ENCODE data around the gene TYMP. TPM values are rescaled to one million over a fixed set of nuclear protein-coding genes. Genes with fewer than 3 reads are reported as not detected.

The TYMP gene
- total and polyA plus RNA-seq, 2 donors (not counting 1 experiment from before 2014, with no cell fraction given), result 43.6 to 45.1 TPM

DNA sequence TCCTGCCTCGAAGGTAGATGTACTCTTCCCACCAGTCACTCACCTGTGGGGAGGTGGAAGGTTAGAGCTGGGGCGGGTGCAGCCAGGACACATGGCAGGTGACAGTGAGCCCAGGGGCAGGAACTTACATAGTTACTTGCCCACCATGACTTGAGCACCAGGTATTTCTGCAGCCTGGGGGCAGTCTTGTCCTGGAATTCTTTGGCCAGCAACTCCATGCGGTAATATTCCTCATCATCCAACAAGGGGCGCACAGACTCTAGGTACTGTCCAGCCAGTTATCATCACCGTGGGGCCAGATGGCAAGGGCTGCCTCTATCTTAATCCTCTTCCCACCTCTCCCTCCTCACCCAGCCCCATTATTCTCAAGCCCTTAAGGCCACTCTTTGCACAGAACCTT, 46.3 kb upstream of the TYMP start:
- ATAC-seq (ENCODE audit: low read depth), result no peak
- Histone ChIP-seq H3K4me1 (ENCODE audit: control insufficient read depth in 2 of 2, insufficient read depth in 2 of 2, low read length in 2 of 2) (peaks cover 0 to 7% of the 10 kb centered on the region in 2 donors), H3K4me2 (replicated peaks; ENCODE audit: low read depth, low read length, poor library complexity, severe bottlenecking) (no peak overlapping the region), H4K20me1 (ENCODE audit: control insufficient read depth, insufficient read depth, low read length, poor library complexity, severe bottlenecking) (peaks cover 14% of the 10 kb centered on the region), H3K9me3 (ENCODE audit: control extremely low read depth in 1 of 3, control insufficient read depth in 2 of 3, insufficient read depth in 1 of 3, low read length in 2 of 3) (no peaks in the 10 kb centered on the region), H3K27me3 (replicated peaks in 1 of 4; ENCODE audit: control extremely low read depth in 1 of 4, control insufficient read depth in 3 of 4, insufficient read depth in 4 of 4, low read length in 3 of 4) (no peaks in the 10 kb centered on the region), H3K36me3 (replicated peaks in 1 of 2; ENCODE audit: control extremely low read depth in 1 of 2, control insufficient read depth in 1 of 2, extremely low read depth in 1 of 2, insufficient read depth in 2 of 2, low read length in 1 of 2) (peaks cover 0 to 28% of the 10 kb centered on the region in 2 experiments), H3K27ac (ENCODE audit: low read length in 2 of 2) (no peak overlapping the region), H3K9ac (ENCODE audit: low read length) (no peak overlapping the region), H3K79me2 (ENCODE audit: control insufficient read depth, insufficient read depth, low read length) (peaks cover 2% of the 10 kb centered on the region), H2AFZ (ENCODE audit: insufficient read depth, low read depth, low read length, poor library complexity, severe bottlenecking) (no peak overlapping the region), H3K4me3 (ENCODE audit: control extremely low read depth in 1 of 5, extremely low read depth in 1 of 5, insufficient read depth in 1 of 5, low read depth in 2 of 5, low read length in 4 of 5) (no peak overlapping the region)
- ChIA-PET POLR2A (interaction anchor here (1.4 kb wide), 1 partner anchor 13 kb away, joined by 4 read pairs; the partner anchor contains the start of gene SYCE3), CTCF (interaction anchor here (0.6 kb wide), 1 partner anchor 43 kb away, joined by 3 read pairs; no protein-coding TSS in a partner anchor)
- H3K27ac Mint-ChIP-seq, result no peak overlapping the region
- no peaks in the 10 kb centered on the region for H3K9me3 Mint-ChIP-seq (ENCODE audit: insufficient read depth)
- intact Hi-C loops (cut with micrococcal nuclease), result no loop called here
- no peaks in the 10 kb centered on the region for H3K27me3 Mint-ChIP-seq
- H3K4me1 Mint-ChIP-seq, result peaks cover 13% of the 10 kb centered on the region
- TF ChIP-seq EZH2 (IDR thresholded peaks at IDR 0.05; ENCODE audit: borderline replicate concordance, insufficient read depth, low read depth, low read length, poor library complexity, severe bottlenecking), result no peak
- TF ChIP-seq, protein P1, sequence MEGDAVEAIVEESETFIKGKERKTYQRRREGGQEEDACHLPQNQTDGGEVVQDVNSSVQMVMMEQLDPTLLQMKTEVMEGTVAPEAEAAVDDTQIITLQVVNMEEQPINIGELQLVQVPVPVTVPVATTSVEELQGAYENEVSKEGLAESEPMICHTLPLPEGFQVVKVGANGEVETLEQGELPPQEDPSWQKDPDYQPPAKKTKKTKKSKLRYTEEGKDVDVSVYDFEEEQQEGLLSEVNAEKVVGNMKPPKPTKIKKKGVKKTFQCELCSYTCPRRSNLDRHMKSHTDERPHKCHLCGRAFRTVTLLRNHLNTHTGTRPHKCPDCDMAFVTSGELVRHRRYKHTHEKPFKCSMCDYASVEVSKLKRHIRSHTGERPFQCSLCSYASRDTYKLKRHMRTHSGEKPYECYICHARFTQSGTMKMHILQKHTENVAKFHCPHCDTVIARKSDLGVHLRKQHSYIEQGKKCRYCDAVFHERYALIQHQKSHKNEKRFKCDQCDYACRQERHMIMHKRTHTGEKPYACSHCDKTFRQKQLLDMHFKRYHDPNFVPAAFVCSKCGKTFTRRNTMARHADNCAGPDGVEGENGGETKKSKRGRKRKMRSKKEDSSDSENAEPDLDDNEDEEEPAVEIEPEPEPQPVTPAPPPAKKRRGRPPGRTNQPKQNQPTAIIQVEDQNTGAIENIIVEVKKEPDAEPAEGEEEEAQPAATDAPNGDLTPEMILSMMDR (IDR thresholded peaks at IDR 0.05), result no peak
- H3K4me3 Mint-ChIP-seq, result no peak overlapping the region
- DNase-seq, result no peak
- 91% methylated on average over 4 of the region's 5 CpGs for WGBS (ENCODE audit: insufficient coverage)

DNA sequence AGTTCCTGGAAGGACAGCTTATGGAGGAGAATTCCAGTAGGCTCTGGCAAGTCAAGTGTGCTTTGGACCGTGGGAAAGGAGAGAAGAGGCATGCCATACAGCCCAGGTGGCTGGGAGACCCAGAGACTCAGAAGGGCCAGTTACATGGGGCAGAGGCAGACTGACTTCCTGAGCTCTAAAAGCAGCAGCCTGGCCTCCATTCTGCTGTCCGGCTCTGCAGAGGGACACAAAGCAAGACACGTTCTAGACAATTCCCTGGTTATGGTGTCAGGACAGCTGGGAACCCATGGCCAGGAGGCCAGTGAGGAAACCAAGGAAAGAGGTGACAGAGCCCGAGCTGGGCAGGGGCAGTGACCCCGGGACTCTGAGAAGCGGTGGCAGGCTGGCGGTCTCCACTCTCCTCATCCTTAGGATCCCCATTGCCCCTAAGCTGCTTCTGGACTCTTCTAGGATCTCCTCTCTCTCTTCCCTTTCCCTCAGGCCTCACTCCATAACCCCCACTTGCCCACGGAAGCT, 45.7 kb upstream of the TYMP start:
- H3K9ac ChIP-seq (ENCODE audit: low read length), result no peak overlapping the region
- H3K27ac ChIP-seq (ENCODE audit: low read length in 2 of 2), result no peak overlapping the region
- no peaks in the 10 kb centered on the region for H3K9me3 Mint-ChIP-seq (ENCODE audit: insufficient read depth)
- no peak overlapping the region for H3K4me3 Mint-ChIP-seq
- H3K36me3 ChIP-seq (replicated peaks in 1 of 2; ENCODE audit: control extremely low read depth in 1 of 2, control insufficient read depth in 1 of 2, extremely low read depth in 1 of 2, insufficient read depth in 2 of 2, low read length in 1 of 2), result peaks cover 0 to 26% of the 10 kb centered on the region in 2 experiments
- intact Hi-C loops (cut with micrococcal nuclease), result no loop called here
- no peak overlapping the region for H3K27ac Mint-ChIP-seq
- ChIA-PET POLR2A (interaction anchor here (1.4 kb wide), 1 partner anchor 12 kb away, joined by 4 read pairs; the partner anchor contains the start of gene SYCE3), CTCF (interaction anchor here (0.6 kb wide), 1 partner anchor 43 kb away, joined by 3 read pairs; no protein-coding TSS in a partner anchor)
- TF ChIP-seq, protein P1 (IDR thresholded peaks at IDR 0.05), result no peak
- TF ChIP-seq EZH2 (IDR thresholded peaks at IDR 0.05; ENCODE audit: borderline replicate concordance, insufficient read depth, low read depth, low read length, poor library complexity, severe bottlenecking), result no peak
- no peak for ATAC-seq (ENCODE audit: low read depth)
- H3K9me3 ChIP-seq (ENCODE audit: control extremely low read depth in 1 of 3, control insufficient read depth in 2 of 3, insufficient read depth in 1 of 3, low read length in 2 of 3), result no peaks in the 10 kb centered on the region
- H3K27me3 ChIP-seq (replicated peaks in 1 of 4; ENCODE audit: control extremely low read depth in 1 of 4, control insufficient read depth in 3 of 4, insufficient read depth in 4 of 4, low read length in 3 of 4), result no peaks in the 10 kb centered on the region
- peaks cover 15% of the 10 kb centered on the region for H3K4me1 Mint-ChIP-seq
- H3K4me2 ChIP-seq (replicated peaks; ENCODE audit: low read depth, low read length, poor library complexity, severe bottlenecking), result no peak overlapping the region
- no peaks in the 10 kb centered on the region for H3K79me2 ChIP-seq (ENCODE audit: control insufficient read depth, insufficient read depth, low read length)
- H3K27me3 Mint-ChIP-seq, result no peaks in the 10 kb centered on the region
- H2AFZ ChIP-seq (ENCODE audit: insufficient read depth, low read depth, low read length, poor library complexity, severe bottlenecking), result no peak overlapping the region
- peaks cover 0 to 9% of the 10 kb centered on the region in 2 donors for H3K4me1 ChIP-seq (ENCODE audit: control insufficient read depth in 2 of 2, insufficient read depth in 2 of 2, low read length in 2 of 2)
- WGBS (ENCODE audit: insufficient coverage), result 92% methylated on average over 8 of the region's 8 CpGs
- H4K20me1 ChIP-seq (ENCODE audit: control insufficient read depth, insufficient read depth, low read length, poor library complexity, severe bottlenecking), result peaks cover 13% of the 10 kb centered on the region
- no peak overlapping the region for H3K4me3 ChIP-seq (ENCODE audit: control extremely low read depth in 1 of 5, extremely low read depth in 1 of 5, insufficient read depth in 1 of 5, low read depth in 2 of 5, low read length in 4 of 5)
- no peak for DNase-seq

Measured in B cell (primary cell).